ENCODE results near the gene SND1.

The SND1 gene

DNA sequence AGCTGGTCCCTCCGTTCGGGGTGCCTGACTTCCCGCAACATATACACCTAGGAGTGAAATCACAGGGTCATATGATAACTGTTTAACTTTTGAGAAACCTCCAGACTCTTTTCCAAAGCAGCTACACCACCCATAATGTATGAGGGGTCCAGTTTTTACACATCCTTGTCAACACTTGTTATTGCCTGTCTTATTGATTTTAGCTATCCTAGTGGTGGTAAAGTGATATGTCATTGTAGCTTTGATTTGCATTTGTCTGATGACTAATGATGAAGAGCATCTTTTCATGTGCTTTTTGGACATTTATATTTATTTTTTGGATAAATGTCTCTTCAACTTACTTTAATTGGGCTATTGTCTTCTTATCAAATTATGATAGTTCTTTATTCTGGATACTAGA is 29.0 kb downstream of the SND1 start:
- TF ChIP-seq, protein P1, sequence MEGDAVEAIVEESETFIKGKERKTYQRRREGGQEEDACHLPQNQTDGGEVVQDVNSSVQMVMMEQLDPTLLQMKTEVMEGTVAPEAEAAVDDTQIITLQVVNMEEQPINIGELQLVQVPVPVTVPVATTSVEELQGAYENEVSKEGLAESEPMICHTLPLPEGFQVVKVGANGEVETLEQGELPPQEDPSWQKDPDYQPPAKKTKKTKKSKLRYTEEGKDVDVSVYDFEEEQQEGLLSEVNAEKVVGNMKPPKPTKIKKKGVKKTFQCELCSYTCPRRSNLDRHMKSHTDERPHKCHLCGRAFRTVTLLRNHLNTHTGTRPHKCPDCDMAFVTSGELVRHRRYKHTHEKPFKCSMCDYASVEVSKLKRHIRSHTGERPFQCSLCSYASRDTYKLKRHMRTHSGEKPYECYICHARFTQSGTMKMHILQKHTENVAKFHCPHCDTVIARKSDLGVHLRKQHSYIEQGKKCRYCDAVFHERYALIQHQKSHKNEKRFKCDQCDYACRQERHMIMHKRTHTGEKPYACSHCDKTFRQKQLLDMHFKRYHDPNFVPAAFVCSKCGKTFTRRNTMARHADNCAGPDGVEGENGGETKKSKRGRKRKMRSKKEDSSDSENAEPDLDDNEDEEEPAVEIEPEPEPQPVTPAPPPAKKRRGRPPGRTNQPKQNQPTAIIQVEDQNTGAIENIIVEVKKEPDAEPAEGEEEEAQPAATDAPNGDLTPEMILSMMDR (IDR thresholded peaks at IDR 0.05; ENCODE audit: low read depth, low read length, missing control alignments): no peak
- H3K36me3 ChIP-seq (replicated peaks): no peaks in the 10 kb centered on the region
- H3K27ac ChIP-seq: no peak overlapping the region
- no peak for DNase-seq
- H3K4me3 ChIP-seq (ENCODE audit: low read depth, low read length): no peak overlapping the region
- in situ Hi-C loops (cut with HindIII; ENCODE audit: low pct_ligation_motif_present, low sequenced_read_pairs): no loop called here
- no peaks in the 10 kb centered on the region for H3K27me3 ChIP-seq (replicated peaks)

DNA sequence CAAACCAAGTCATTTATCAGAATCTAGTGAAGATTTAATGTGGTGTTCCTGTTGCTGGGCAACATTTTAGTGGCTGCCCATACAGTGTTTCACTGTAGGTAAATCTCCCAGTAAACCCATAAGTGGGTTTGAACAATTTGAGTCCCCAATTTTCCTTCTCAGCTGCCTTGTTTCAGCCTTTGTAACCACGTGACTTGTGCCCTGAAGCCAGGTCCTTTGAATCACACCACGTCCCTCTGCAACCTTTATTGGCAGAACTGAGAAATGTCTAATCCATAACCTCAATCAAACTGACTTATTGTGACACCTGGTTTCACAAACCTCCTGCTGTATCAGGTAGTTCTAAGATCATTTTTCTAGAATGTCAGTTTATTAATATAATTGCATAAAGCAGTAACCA is 30.1 kb downstream of the SND1 start:
- no peak overlapping the region for H3K4me3 ChIP-seq (ENCODE audit: low read depth, low read length)
- H3K36me3 ChIP-seq (replicated peaks): no peaks in the 10 kb centered on the region
- H3K27ac ChIP-seq: no peak overlapping the region
- in situ Hi-C loops (cut with HindIII; ENCODE audit: low pct_ligation_motif_present, low sequenced_read_pairs): no loop called here
- H3K27me3 ChIP-seq (replicated peaks): no peaks in the 10 kb centered on the region
- DNase-seq: no peak
- TF ChIP-seq, protein P1 (IDR thresholded peaks at IDR 0.05; ENCODE audit: low read depth, low read length, missing control alignments): no peak

DNA sequence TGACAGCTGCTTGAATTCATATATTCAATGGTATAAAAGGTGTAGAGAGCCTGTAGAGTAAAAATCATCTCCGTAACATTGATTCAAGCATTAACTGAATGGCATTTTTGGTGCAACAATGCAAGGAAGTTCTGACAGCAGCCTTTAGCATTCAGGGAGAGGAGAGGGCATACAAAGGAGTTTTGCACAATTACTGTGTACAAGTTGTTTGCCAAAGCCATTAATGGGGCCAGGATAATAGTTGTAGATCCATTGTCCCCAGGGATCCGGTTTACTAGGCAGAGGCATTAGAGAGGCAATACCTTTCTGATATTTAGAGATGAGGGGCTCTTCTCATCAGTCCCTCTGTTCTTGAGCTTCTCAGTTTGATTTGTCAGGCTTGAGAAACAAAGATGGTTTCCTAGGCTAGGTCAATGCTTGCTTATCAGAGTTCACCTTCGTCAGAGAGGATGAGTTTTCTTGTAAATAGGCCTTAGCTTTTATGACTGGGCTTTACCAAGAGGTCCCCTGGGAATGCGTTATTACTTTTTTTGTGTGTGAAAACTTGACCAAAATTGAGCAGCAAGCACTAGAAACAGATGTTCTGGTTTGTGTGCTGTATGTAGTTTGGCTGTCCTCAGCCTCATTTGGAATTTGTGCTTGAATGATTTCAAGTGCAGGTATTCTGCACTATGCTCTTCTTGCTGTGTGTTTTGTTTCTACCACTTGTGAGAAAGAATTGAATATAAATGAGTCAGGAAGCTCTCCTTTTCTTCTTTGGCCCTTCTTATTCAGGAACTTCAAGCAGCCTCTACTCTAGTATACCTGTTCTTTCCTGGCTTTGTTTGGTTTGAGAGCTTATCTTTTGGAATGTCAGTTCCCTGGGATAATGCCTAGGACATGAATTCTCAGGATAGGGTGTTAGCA is 32.0 kb downstream of the SND1 start:
- TF ChIP-seq, protein P1 (IDR thresholded peaks at IDR 0.05; ENCODE audit: low read depth, low read length, missing control alignments): no peak
- Histone ChIP-seq H3K27ac (no peak overlapping the region), H3K27me3 (replicated peaks) (no peaks in the 10 kb centered on the region), H3K36me3 (replicated peaks) (peaks cover 6% of the 10 kb centered on the region), H3K4me3 (ENCODE audit: low read depth, low read length) (no peak overlapping the region)
- in situ Hi-C loops (cut with HindIII; ENCODE audit: low pct_ligation_motif_present, low sequenced_read_pairs): no loop called here
- DNase-seq: no peak

DNA sequence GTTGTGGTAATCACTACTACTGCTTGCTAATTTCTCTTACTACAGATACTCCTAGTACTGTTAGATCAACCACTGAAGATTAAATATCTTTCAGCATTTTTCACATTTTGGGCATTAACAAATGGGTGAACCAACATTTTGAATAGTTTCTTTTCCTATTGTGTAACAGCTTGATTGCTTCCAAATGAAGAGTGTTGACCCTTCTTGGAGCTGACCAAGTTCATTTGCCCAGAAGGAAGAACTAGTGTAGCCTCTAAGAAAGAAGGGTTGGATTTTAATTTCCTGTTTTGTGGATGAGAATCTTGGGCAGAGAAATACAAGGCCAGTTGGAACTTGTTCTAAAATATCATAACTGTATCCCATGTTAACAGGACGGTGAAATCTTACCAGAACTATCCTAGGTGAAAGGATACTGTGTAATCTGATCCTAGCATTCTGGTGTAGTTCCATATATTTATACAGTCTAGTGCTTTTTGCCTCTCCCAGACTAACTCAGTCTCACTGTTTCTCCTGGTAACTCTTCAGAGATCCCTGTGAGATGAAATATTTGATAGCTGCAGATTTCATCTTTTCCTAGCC is 37.3 kb downstream of the SND1 start:
- H3K27me3 ChIP-seq (replicated peaks): no peaks in the 10 kb centered on the region
- no peak overlapping the region for H3K4me3 ChIP-seq (ENCODE audit: low read depth, low read length)
- TF ChIP-seq, protein P1 (IDR thresholded peaks at IDR 0.05; ENCODE audit: low read depth, low read length, missing control alignments): no peak
- peaks cover 19% of the 10 kb centered on the region for H3K36me3 ChIP-seq (replicated peaks)
- in situ Hi-C loops (cut with HindIII; ENCODE audit: low pct_ligation_motif_present, low sequenced_read_pairs): no loop called here
- no peak for DNase-seq
- H3K27ac ChIP-seq: no peak overlapping the region

DNA sequence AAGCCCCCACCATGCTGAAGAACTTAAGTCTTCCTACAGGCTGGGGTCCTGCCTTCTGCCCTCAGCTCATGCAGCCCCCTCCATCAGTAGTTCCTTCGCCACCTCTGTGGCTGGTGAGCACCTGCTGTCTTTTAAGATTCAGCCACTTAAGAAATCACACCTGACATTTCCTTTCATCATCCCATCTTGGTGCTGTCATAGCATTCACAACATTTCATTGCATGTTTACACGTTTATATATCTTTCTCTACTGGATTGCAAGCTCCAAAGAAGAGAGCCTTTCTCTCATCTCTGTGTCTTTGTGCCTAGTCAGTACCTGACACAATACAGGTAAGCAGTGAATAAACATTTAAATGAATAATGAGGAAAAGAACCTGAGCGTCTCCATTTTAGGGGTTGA is 38.3 kb downstream of the SND1 start:
- Histone ChIP-seq H3K36me3 (replicated peaks) (peaks cover 25% of the 10 kb centered on the region), H3K4me3 (ENCODE audit: low read depth, low read length) (no peak overlapping the region), H3K27me3 (replicated peaks) (no peaks in the 10 kb centered on the region), H3K27ac (no peak overlapping the region)
- TF ChIP-seq, protein P1 (IDR thresholded peaks at IDR 0.05; ENCODE audit: low read depth, low read length, missing control alignments): no peak
- no peak for DNase-seq
- in situ Hi-C loops (cut with HindIII; ENCODE audit: low pct_ligation_motif_present, low sequenced_read_pairs): no loop called here
